HG03439 (cell line): ENCODE data around the gene GOLGA8B.
"Not testable (repeated sequence)": the region's sequence is repeated elsewhere in the genome, so short reads cannot be mapped to it uniquely, and the experiment has no call there.

Experiments
- ATAC-seq: cut with Tn5 transposase; IDR thresholded peaks from one replicate; pipeline ENCODE4 v1.9.1; 2021; ENCODE audit warnings: mild to moderate bottlenecking, moderate library complexity; ENCODE audit not compliant: unreplicated experiment

GOLGA8B gene

DNA sequence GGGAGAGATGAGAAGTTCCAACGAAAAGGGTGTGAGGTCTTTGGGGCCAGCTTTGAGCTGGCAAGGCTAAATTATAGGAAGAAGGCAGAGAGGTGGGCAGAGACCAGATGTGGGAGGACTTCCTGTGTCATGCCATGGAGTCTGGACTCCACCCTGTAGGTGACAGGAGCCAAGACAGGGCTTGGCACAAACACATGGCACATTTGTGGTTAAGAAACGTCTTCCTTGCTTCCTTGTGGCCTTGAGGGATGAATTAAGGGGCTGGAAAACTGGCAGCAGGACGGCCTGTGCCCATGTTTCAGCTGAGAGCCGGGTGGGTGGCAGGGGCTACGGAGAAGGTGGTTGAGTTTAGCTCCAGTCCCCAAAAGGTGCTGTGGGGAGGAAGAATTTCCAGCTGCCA, 18.7 kb downstream of the GOLGA8B start:
- not testable (repeated sequence) for ATAC-seq

DNA sequence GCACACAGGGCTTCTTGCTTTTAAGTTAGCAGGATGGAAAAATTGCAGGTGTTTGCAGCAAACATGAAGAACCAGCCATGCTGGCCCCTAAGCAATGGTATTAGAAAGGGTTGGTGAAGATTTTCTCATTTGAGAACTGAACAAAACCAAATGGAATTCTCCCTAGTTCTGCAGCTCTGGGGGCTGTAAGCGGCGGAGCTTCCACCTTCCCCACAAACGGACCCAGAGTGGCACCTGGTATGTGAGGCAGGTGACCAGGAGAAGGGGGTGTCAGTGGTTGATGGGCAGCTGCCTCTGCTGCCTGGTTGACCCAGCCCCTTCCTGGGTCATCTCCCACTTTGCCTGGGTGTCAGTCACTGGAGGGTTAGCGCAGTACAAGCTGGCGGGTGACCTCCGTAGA, 22.6 kb downstream of the GOLGA8B start:
- ATAC-seq, result not testable (repeated sequence)

DNA sequence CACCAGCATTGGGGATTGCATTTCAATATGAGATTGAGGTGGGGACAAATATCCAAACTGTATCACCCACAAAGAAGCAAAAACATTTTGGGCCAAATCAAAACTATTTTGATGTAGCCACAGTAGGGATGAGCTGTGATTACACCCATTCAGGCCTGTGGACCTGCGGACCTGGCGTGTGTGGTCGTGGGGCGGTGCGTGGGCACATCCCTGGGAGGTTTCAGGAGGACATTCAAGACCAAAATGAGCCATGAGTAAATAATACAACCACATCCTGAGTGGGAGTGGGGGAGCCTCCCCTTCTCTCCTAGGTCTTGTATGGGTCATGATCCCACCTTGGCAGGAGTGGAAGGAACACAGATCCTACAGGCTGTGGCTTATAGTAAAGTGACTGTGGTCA, 23.7 kb downstream of the GOLGA8B start:
- ATAC-seq, result not testable (repeated sequence)

DNA sequence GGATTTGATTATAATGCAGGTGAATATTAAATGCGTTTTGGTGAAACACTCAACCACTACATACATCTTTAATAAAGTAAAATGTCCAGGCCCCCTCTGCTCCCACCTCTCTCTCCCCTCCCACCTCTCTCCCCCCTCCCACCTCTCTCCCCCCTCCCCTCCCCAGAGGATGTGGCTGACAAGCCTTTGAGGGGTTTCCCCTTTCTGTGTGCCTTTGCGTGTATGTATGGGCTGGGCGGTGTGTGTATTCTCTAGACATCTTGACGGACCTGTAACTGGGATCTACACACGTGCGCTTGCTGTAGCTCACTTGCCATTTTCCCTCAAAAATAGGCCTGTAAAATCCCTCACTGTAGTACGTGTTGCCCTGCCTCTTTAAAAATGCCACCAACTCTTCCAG, 28.3 kb downstream of the GOLGA8B start:
- not testable (repeated sequence) for ATAC-seq

DNA sequence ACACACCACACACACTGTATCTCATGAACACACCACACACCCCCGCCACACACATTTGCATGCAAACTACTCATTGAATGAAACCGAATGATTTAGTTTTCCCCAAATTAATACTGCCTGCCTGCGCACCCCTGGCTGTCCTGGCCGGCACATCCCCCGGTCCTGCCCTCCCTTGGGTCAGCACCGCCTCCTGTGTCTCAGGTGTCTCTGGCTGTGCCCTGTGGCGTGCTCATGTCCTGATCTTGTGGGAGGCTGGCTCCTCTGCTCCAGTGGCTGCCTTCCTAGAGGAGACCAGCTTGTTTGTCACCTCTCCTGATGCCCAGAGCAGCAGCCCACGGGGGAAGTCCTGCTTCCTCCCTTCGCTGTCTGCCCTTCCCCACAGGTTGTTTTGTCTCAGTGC, 28.7 kb downstream of the GOLGA8B start:
- not testable (repeated sequence) for ATAC-seq

DNA sequence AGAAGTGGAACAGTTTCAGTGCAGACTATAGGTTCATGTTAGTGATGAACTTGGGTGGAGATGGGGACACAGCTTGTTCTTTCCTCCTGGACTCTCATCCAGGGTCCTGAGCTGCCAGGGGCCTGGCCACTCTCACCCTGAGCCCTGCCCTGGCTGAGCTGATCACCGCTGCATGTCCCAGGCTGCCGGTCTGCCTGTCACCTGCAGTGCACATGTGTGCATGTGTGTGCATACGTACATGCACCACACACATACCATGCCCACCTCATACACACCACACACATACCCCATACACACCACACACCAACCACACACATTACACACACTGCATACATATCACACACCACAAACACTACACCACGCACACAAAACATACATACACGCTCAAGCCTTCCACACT, 29.3 kb downstream of the GOLGA8B start:
- ATAC-seq, result not testable (repeated sequence)

DNA sequence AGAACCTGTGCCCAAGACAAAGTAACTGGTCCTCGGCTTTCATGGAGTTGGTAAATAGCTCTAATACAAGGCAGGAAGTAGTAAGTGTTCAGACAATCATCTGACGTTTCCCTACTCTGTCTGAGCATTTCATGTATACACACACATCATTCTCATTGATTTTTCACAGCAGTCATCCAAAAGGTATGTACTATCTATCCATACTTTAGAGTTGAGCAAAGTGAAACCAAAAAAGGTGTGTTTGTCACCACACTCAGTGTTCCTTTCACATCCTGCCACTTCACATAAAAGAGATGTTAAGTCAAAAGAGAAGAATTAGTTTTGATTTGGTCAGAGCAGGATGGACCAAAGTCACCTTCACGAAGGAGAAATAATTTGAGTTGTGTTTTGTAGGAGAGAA, 33.3 kb downstream of the GOLGA8B start:
- ATAC-seq, result not testable (repeated sequence)

DNA sequence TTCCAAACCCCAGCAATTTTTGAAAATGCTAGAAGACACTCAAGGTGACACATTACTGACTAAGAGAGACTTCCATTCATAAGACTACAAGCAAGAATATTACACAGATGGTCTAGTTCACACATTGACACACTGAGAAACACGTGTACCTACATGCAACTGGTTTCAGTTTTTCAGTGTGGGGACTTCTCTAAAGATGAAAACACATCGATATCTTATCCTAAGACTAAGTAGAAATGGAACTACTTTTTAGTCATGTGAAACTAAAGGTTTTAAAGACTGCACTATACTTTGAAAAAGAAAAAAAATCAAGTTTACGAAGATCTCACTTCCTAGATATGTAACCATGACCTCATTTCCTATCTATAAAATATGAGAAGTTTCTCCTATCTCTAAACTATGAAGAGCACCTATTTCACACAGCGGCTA, 34.1 kb downstream of the GOLGA8B start:
- peak; percentile 56 for ATAC-seq

DNA sequence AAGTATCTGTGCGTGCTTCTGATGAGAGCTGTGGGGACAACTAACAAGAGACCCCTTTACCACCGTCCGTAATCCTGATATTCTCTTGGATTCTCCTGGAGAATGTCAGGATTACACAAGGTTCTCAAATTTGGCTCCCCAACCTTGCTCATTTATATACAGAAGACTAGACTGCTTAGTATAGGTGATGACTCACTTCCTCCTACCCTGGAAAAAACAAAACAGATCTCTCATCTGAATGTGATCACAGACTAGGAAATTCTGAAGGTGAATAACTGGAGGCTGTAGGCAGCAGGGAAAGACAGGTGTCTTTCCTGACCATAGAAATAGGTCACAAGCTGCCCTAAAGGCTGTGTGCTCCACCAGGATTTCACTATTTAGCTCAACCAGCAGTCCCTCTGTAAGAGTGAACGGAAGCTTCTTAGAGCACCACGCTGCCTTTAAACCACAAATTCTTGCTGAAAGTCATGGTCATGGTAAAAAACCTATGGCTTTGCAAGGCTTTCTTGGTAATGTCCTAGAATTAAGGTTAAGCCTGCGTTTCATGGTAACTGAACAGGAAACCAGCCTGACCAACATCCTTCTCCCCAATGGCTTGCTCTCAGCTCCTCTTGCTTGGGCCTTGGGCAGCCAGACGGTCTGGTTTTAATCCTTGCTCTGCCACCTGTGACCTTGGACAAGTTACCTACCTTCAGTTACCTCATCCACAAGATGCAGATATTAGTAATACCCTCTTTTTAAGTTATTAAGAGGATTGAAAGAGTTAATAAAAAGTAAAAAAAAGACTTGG, 39.4 kb downstream of the GOLGA8B start:
- ATAC-seq, result not testable (repeated sequence)

DNA sequence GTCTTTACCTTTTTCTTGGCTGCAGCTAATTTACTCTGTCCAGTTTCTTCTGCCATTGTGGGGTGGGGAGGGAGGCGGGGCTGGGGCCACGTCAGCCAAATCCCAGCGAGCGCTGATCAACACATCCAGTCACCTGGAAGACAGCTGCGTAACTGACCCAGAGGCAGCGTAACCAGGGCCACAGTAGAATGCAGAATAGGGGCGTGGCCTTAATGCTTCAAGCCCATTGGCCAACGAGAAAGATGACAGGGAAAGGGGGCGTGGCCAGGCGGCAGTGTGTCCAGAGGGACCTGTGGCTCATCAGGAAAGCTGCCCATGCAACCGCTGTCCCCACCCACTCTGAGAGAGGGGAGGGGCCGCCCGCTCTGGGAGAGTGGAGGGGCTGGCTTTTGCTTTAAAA, 47.6 kb downstream of the GOLGA8B start:
- not testable (repeated sequence) for ATAC-seq
